DOHH2 (cell line): ENCODE measurements around the gene HNF4A.

ENCODE experiments used
- H3F3A ChIP-seq: fragments of 200-600 bp; sonication (generic), shearing (Covaris generic); 2 replicates; pipeline ENCODE4 v1.6.0; 2016; ENCODE audit warnings: antibody characterized with exemption, mild to moderate bottlenecking; ENCODE audit not compliant: control insufficient read depth, insufficient read depth
- H3K27ac ChIP-seq: fragments of 200-600 bp; sonication (generic); 2 replicates; pipeline ENCODE4 v1.5.1; 2014; ENCODE audit warnings: low read depth, mild to moderate bottlenecking, low read length, moderate library complexity
- H3K27me3 ChIP-seq: fragments of 200-600 bp; sonication (generic); 2 replicates; pipeline ENCODE4 v1.6.1; 2014; ENCODE audit warnings: mild to moderate bottlenecking, low read length, mixed read lengths; ENCODE audit not compliant: control insufficient read depth
- H3K36me3 ChIP-seq: fragments of 200-600 bp; sonication (generic); 2 replicates; pipeline ENCODE4 v1.6.1; 2014; ENCODE audit warnings: mild to moderate bottlenecking, low read length, moderate library complexity, mixed read lengths; ENCODE audit not compliant: control insufficient read depth
- H3K4me1 ChIP-seq: fragments of 200-600 bp; sonication (generic); 2 replicates; pipeline ENCODE4 v1.6.1; 2014; ENCODE audit warnings: mild to moderate bottlenecking, low read length, mixed read lengths; ENCODE audit not compliant: control insufficient read depth
- H3K4me2 ChIP-seq: fragments of 200-600 bp; sonication (generic); 2 replicates; pipeline ENCODE4 v1.6.0; 2014; ENCODE audit warnings: mild to moderate bottlenecking, low read length, moderate library complexity
- H3K4me3 ChIP-seq: fragments of 200-600 bp; sonication (generic); 2 replicates; pipeline ENCODE4 v1.5.1; 2014; ENCODE audit warnings: mild to moderate bottlenecking, low read length, mixed read lengths
- H3K79me2 ChIP-seq: fragments of 200-600 bp; sonication (generic); 2 replicates; pipeline ENCODE4 v1.6.1; 2014; ENCODE audit warnings: mild to moderate bottlenecking, low read length, mixed read lengths; ENCODE audit not compliant: control insufficient read depth
- H3K9me2 ChIP-seq: fragments of 200-600 bp; sonication (generic); replicated peaks from 2 replicates; pipeline ENCODE4 v1.6.1; 2014; ENCODE audit warnings: mild to moderate bottlenecking, low read length, mixed read lengths; ENCODE audit not compliant: control insufficient read depth
- H3K9me3 ChIP-seq: fragments of 200-600 bp; sonication (generic); 2 replicates; pipeline ENCODE4 v1.6.1; 2014; ENCODE audit warnings: antibody characterized with exemption, low read length, mixed read lengths; ENCODE audit not compliant: control insufficient read depth, insufficient read depth
- H4K20me1 ChIP-seq: fragments of 200-600 bp; sonication (generic); 2 replicates; pipeline ENCODE4 v1.6.0; 2014; ENCODE audit warnings: low read depth, mild to moderate bottlenecking, antibody characterized with exemption, low read length, moderate library complexity; ENCODE audit not compliant: control insufficient read depth, insufficient read depth
- EZH2phosphoT487 ChIP-seq: fragments of 200-600 bp; sonication (generic); IDR thresholded peaks from 2 replicates; pipeline ENCODE4 v1.6.1; 2017; ENCODE audit warnings: borderline replicate concordance, mild to moderate bottlenecking, antibody characterized with exemption, low read length, moderate library complexity, mixed read lengths
- TF ChIP-seq, protein P1 (sequence below): fragments of 200-600 bp; sonication (generic); IDR thresholded peaks from one replicate; pipeline ENCODE4 v1.5.1; 2014; ENCODE audit warnings: antibody characterized with exemption, mild to moderate bottlenecking, low read depth, low read length; ENCODE audit not compliant: poor library complexity, severe bottlenecking

The HNF4A gene

DNA sequence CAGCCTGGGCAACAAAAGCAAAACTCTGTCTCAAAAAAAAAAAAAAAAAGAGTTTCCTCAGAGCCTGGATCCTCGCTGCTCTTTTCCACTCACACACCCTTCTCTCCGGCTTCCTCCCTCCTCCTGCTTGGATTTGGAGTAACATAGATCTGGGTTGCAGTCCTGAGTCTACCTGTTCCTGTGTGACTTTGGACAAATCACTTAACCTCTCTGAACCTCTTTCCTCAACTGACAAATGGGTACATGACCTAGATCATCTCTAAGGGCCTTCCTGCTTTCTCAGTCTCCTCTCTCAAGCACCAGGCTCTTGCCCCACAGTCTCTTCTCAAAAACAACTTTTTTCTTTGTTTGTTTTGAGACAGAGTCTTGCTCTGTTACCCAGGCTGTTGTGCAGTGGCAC lies 24.3 kb upstream of the HNF4A start:
- TF ChIP-seq, protein P1, sequence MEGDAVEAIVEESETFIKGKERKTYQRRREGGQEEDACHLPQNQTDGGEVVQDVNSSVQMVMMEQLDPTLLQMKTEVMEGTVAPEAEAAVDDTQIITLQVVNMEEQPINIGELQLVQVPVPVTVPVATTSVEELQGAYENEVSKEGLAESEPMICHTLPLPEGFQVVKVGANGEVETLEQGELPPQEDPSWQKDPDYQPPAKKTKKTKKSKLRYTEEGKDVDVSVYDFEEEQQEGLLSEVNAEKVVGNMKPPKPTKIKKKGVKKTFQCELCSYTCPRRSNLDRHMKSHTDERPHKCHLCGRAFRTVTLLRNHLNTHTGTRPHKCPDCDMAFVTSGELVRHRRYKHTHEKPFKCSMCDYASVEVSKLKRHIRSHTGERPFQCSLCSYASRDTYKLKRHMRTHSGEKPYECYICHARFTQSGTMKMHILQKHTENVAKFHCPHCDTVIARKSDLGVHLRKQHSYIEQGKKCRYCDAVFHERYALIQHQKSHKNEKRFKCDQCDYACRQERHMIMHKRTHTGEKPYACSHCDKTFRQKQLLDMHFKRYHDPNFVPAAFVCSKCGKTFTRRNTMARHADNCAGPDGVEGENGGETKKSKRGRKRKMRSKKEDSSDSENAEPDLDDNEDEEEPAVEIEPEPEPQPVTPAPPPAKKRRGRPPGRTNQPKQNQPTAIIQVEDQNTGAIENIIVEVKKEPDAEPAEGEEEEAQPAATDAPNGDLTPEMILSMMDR = no peak
- TF ChIP-seq EZH2phosphoT487 = no peak
- Histone ChIP-seq H4K20me1 (no peaks in the 10 kb centered on the region), H3K9me2 (no peaks in the 10 kb centered on the region), H3K4me1 (peaks cover 5% of the 10 kb centered on the region; the same call in 1 of the 2 replicates), H3K27ac (no peak overlapping the region), H3K79me2 (no peaks in the 10 kb centered on the region), H3K9me3 (no peaks in the 10 kb centered on the region), H3K4me3 (no peak overlapping the region), H3K36me3 (no peaks in the 10 kb centered on the region), H3K27me3 (peaks cover 4% of the 10 kb centered on the region; the same call in 1 of the 2 replicates), H3F3A (no peaks in the 10 kb centered on the region), H3K4me2 (no peak overlapping the region)

GRCh38 chr20:44334306-44334705 lies 21.2 kb upstream of the HNF4A start:
- Histone ChIP-seq H3K27me3 (no peaks in the 10 kb centered on the region), H3K4me3 (no peak overlapping the region), H3K9me3 (no peaks in the 10 kb centered on the region), H4K20me1 (no peaks in the 10 kb centered on the region), H3K4me2 (no peak overlapping the region), H3K9me2 (no peaks in the 10 kb centered on the region), H3K79me2 (no peaks in the 10 kb centered on the region), H3K27ac (no peak overlapping the region), H3K4me1 (no peaks in the 10 kb centered on the region), H3K36me3 (no peaks in the 10 kb centered on the region), H3F3A (no peaks in the 10 kb centered on the region)
- no peak for TF ChIP-seq EZH2phosphoT487
- TF ChIP-seq, protein P1 = no peak

- TF ChIP-seq EZH2phosphoT487 = no peak
- TF ChIP-seq, protein P1 = no peak
- no peaks in the 10 kb centered on the region for H3K9me2 ChIP-seq
- H3K4me3 ChIP-seq = no peak overlapping the region
These were observed 20.8 kb upstream of the HNF4A start for GRCh38 chr20:44334709-44335108.

More at GRCh38 chr20:44334709-44335108, 20.8 kb upstream of the HNF4A start:
- no peak overlapping the region for H3K27ac ChIP-seq
- no peaks in the 10 kb centered on the region for H3K4me1 ChIP-seq
- no peaks in the 10 kb centered on the region for H3F3A ChIP-seq
- H3K9me3 ChIP-seq = no peaks in the 10 kb centered on the region
- H3K27me3 ChIP-seq = no peaks in the 10 kb centered on the region
- no peak overlapping the region for H3K4me2 ChIP-seq
- no peaks in the 10 kb centered on the region for H3K79me2 ChIP-seq
- no peaks in the 10 kb centered on the region for H4K20me1 ChIP-seq
- no peaks in the 10 kb centered on the region for H3K36me3 ChIP-seq
